HG02678 (cell line): ENCODE results near the gene LRRC42.
A peak's percentile ranks its signal among the peaks of the same experiment; 100 is the strongest.

Source experiments
- ATAC-seq: cut with Tn5 transposase; IDR thresholded peaks from one replicate; pipeline ENCODE4 v1.9.1; 2021; ENCODE audit warnings: mild to moderate bottlenecking, moderate library complexity; ENCODE audit not compliant: unreplicated experiment

Gene LRRC42

DNA sequence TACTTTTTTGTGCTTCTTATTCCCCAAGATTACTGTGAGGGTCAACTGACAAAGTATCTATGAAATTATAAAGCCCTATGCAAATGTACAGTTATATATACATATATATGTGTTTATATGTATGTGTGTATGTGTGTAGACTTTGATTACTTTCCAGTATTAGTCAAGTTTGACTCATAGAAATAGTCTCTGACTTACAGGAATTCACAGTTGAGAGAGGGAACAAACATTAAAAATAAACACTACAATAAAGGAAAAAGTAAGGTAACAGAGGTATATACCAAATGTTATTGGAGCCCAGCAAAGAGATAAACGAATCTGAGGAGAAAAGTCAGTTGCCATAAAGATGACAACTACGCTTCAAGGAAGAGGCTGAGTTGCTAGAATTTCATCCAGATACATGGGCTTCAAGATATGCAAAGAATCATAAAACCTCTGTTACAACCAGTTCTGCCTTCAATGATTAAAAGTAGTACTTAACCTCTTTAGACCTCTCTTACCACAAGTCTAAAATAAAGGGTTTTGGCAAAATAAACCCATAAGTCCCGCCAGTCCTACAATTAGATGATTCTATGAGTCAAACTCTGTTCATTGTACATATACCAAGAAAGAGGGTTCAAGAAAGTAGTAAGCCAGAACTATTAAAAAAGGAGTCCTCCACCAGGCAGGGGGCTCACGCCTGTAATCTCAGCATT is 7.9 kb upstream of the LRRC42 start:
- no peak for ATAC-seq

DNA sequence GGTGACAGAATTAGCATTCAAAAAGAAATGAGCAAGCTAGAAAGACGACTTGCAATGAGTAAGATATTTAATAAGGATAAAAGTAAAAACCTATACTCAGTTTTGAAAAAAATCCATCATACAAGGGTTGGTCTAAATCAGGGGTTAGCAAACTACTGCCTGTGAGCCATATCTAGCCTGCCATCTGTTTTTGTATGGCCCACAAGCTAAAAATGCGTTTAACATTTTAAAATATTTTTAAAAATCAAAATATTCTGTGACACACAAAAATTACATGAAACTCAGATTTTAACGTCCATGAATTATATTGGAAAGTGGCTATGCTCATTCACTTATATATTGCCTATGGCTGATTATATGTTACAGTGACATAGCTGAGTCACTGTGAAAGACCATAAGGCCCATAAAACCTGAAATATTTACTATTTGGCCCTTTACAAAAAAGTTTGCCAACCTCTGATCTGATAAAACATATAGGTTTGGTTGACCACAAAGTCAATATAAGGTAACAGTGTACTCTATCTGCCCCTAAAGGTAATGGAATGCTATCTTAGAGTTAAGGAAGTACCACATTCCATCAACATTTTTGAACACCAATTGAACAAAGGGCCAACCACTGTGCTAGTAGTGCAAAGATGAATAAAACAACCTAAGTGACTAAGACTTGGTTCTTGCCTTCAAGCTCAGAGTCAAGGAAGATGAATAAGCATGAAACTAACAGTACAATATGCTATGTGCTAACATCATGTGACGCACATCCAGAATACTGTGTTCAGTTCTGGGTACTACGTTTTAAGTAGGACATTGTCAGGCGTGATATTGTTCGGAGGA is 3.8 kb upstream of the LRRC42 start:
- ATAC-seq, result no peak

DNA sequence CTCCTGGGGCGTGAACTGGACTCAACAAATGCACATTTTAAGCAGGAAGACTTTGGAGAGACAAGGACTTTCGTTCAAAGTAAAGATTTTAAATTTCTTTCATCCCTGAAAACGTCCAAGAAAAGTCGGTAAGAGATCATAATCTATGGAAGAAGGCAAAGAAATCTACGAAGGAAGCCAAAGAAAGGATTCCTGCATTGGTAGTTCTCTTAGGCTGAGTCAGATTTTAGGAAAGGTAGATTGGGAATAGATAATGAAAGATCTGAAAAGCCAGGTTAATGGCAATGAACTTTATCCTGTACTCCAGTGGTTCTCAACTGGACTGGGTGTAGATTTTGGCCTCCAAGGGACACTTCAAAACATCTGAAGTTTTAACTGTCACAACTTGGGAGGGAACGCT is 3.1 kb upstream of the LRRC42 start:
- ATAC-seq, result no peak

DNA sequence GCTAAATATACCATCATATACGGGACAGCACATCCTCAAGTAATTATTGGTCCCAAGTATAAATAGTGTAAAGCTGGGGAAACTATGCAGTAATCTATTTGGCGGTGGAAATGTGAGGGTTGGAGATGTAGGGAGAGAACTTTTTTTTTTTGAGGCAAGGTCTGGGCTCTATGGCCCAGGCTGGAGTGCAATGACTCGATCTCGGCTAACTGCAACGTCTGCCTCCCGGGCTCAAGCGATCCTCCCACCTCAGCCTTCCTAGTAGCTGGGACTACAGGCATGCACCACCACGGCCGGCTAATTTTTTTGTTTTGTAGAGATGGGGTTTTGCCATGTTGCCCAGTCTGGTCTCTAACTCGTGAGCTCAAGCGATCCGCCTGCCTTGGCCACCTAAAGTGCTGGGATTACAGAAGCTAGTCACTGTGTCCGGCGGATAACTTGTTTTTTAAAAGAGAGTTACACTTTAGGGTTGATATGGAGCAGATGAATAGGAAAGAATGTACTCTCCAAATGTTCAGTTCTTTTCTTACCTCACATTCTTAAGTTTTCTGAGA is 2.6 kb upstream of the LRRC42 start:
- no peak for ATAC-seq

DNA sequence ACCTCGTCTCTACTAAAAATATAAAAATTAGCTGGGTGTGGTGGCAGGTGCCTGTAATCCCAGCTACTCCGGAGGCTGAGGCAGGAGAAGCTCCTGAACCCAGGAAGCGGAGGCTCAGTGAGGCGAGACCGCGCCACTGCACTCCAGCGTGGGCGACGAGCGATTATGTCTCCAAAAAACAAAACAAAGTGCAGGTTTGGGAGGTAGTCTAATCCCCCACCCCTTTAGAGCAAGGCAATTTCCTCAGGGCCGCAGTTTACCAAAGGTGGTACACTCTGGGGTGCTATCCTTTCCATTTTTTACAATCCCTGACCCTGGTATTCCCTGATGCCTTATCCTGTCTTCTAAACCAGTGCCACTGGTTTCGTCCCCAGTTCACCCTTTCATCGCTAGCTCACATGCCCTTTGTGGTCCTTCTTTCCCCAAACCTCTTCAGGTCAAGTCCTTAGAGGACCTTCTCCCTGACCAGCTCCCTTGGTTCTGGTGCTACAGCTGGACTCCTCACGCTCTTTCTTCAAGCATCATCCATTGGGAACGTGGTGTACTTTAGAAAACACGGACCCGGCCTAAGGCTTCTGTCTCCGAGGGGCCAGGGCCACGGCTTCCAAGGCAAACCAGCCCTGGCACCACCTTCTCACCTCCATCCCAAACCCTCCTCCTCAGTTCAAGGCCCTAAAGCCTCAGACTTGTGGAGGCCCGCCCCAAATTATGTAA is 1.5 kb upstream of the LRRC42 start:
- ATAC-seq, result no peak

DNA sequence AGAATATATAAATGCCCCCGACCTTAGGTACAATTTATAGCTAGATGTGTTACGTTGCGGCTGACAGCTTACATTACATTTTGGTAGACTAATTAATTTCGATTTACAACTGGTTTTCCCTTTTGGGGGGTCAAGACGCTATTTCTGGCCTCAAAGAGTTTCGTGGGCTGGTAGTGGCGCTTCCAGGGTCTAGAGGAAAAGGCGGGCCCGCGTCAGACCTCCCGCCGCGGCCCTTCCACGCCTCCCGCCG is 1.0 kb upstream of the LRRC42 start:
- no peak for ATAC-seq

DNA sequence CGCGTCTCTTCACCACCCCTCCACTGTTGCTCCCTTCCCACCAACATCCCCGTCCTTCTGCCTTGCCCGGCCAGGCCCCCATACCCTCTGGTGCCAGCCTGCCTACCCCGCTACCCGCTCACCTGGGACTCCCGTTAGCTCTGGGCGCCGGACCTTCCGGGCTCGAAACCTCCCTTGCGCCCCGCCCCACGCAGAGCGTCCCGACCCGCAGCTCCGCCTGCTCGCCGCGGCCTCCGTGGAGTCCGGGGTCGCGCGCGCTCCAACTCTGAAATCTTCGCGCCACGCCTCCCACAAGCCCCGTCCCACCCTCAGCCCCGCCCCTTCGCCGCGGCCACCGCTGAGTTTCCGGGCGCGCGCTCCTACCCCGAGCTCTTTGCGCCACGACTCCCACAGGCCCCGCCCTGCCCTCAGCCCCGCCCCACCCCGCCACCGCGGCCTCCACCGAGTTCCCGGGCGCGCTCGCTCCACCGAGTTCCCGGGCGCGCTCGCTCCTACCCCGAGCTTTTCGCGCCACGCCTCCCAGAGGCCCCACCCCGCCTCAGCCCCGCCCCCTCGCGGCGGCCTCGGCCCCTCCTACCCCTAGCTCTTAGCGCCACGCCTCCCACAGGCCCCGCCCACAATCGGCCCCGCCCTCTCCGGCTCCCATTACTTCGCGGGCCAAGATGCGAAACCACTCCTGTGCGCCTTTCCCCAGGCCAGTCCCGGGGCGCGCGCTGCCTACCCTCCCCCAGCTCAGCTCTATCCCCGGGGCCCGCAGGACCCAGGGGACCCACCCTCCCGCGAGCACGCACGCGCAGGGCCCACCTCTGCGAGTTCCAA is 508 bp upstream of the LRRC42 start, which contains the start of gene IFT25:
TSS of gene IFT25 (minus strand) at position 267 of the 819 bp plus-strand sequence. CDS start 5,617 bp downstream, outside the sequence.
- ATAC-seq, result peak; percentile 69

DNA sequence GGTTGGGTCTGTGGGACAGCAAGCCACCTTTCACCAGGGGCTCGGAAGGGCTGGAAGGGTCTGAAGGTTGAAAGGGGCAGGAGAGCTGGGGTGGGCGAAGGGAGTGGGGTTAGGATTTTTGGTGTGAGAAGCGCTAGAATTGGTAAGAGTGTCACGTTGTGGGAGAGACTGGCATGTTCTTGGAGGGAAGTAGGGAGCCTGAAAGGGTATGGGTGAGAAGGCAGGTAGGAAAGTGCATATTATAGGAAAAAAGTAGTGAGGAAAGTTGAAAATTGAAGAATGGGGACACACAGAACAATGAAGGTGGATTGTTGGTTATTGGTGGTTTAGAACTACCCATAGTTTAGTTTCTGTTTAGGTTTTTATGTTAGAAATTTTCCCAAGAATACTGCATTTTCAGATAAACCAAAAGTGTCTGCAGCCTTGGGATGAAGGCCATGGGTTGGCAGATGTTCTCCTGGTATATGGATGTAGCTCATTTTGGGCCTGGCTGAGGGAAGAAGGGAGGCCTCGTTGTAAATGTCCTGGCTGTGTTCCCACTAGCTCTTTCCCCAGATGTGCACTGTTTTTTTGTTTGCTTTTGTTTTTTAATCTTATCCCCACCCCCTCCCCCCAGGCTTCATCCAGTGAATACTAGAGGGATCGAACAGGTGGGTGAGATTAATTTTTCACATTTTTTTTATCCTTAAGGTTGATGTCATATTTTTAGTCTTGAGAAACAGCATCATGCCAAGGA is 1.2 kb downstream of the LRRC42 start:
- no peak for ATAC-seq

DNA sequence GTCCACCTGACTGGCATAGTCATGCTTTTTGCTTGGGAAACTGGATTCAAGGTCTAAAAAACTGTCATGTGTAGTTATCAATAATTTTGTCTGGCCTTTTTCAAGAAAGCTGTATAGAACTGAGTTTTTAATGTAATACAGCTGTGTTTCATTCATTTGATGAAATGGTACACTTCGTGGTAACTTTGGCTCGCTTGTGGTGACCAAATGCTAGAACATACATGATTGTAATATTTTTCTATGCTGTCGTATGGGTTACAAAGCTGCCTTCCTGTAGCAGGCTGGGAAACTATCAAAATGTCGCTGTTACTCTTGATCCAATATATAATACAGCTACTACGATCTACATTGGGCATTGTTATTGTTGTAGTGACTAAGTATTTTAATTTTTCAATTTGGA is 2.1 kb downstream of the LRRC42 start:
- ATAC-seq, result no peak

DNA sequence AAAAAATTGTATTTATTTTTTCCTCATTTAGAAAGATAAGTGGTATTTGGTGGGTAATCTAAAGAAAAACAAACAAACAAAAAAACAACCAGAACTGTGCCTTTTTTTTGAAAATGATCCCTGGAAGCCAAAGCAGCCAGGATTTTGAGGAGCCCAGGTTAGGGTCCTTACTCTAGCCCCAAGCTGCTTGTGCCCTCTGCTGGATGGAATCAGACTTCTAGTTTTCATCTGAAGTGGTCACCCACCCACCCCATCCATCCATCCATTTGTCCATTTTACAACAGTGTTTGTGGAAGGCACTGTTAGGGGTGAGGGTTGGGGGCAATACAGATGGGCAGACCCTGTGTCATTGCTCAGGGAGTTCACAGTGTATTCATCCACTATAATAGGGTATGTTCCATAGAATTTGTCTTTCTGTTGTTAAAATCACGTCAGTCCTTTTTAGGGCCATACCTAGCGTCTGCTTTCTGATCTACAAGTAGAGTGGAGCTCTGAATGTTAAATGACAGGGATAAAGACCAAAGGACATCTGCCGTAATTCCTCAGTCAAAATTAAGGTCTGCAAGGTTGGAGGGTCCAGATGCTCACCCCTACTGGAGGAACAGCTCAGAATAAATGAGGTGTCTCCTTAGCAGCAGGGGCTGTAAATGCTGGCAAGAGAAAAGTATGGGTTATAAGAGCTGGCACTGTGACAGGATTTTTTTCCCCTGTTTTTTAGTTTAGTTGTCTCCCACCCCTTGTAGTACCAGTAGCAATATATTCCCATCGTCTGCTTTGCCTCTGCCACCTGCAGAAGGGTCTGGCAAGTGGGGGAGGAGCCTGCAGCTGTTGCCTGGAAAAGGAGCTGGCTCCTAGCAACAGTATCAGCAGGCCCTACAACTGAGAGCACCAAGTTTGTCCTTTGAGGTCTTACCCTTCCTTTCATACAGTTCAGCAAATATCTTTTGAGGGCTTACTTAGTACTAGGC is 3.2 kb downstream of the LRRC42 start:
- no peak for ATAC-seq

DNA sequence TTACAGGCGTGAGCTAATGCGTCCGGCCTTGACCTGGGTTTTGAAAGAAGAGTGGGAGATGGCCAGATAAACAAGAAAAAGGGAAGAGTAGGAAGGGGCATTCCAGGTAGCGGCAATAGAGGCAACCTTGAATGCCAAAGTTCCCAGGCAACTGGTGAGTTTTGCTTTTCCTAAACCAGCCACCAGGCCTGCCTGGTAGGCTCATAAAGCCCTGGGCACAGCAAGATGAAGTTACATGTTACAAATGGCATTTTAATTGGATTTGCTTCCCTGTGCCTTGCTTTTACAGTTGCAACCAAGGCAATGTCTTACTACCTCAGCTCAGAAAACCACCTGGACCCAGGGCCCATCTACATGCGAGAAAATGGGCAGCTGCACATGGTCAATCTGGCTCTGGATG is 5.5 kb downstream of the LRRC42 start:
- no peak for ATAC-seq

DNA sequence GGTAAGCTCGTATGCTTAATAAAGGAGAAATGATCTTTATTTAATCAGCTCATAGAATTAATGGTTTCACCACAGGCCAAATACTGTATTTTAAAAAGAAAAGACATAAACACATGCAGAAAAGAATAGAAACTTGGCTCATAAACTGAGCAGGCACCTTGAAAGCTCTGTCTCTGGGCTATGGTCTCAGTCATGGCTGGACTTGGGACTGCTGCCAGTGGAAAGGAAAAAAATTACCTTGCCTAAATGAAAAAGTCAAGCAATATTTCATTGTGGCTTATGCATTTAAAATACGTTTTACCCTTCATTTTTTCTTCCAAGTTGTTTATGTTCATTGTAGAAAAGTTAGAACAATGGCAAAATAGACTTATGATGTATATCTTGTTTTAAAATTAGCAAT is 8.0 kb downstream of the LRRC42 start:
- no peak for ATAC-seq

DNA sequence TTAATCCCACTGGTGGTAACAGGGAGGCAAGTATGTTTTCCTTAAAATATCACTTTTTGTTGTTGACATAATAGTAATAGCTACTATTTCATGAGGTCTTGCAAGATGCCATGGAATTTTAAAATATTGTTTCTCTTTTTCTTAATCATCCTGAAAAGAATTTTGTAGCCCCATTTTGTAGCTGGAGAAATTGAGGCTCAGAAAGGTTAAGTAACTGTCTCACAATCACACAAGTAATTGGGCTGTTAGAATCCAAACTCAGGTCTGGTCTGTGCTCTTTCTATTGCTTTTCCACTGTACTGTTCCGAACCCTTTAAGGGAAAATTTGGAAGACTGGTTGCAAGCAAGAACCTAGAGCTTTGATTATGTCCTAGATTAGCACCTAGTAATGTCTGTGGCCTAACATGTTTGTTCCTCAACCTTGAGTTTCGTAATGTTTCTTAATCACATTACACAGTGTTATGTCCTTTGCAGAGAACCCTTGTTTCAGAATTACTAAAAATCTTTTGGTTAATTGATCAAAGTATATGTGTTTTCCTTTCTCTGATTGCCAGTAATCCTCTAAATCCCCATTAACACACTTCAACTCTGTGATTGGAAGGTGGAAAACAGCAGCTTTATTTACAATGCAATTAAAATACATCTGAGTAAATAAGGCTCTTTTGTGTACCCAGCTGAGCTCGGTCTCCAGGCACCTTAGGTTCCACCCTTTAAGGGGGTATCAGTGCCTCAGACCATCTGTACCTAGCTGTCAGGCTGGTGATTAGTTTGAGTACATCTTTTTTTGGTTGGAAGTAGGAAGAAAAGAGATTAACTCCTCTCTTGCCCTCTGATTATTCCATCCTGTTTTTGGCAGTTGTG is 10.4 kb downstream of the LRRC42 start:
- no peak for ATAC-seq

DNA sequence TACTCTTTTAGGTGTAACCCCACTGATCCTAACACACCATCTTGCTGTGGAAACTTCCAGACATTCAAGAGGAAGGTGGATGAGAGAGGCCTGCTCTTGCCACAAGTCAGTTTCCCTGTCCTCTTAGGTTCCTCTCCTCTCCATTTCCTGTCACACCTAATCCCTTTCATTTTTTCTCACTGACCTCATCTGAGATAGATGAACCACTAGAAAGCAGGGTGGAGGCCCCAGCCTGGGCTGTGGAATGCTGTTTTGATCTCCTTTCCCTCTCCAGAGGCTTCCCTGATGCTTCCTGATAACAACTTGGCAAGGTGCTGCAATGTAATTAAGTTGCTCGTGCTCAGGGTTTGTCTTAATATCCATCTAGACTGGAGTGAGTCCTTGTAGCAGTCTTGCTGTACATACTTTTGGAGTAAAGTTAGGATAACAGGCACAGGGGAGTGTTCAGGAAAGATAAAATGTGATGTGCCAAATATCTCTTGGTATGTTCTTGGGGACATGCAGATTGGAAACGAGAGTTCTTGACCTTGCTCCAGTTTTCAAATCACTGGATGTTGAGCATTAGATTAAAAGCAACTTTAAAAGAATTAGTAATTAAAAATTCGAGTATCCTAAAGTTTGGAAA is 11.2 kb downstream of the LRRC42 start:
- ATAC-seq, result no peak

DNA sequence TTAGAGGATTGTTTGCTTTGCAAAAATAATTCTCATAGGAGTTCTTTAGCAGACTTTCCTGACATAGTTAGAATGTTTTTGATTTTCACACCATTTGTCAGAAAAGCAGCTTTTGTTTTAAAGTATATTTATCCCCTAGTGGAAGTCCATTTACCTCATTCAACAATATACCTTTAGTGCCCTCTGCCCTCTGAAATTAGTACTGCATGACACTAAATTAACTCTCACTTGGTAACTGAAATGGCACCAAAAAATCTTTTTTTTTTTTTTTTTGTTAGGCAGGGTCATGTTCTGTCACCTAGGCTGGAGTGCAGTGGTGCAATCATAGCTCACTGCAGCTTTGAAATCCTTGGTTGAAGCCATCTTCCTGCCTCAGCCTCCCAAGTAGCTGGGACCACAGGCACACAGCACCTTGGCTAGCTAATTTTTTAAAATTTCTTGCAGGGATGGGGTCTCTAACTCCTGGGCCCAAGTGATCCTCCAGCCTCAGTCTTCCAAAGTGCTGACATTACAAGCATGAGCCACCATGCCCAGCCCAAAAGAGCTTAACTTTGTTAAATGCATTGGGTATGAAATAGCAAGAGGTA is 13.6 kb downstream of the LRRC42 start:
- ATAC-seq, result no peak

DNA sequence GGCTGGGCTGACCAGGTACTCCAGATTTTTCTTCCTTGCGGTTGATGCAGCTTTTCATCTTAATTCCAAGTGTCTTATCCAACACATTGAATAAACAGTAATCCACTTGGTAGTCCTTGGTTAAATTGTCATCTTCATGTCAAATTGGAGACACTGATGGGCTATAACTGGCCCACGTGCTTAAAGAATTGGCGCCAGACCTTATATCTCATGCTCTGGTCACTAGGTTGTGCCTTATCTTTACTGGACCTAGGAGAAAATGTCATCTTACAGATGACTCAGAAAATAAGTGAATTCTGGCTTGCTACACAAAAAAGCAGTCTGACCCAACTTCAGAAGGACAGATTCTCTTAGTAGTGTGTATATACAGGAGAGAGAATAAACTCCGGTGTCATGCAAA is 16.2 kb downstream of the LRRC42 start:
- ATAC-seq, result no peak

DNA sequence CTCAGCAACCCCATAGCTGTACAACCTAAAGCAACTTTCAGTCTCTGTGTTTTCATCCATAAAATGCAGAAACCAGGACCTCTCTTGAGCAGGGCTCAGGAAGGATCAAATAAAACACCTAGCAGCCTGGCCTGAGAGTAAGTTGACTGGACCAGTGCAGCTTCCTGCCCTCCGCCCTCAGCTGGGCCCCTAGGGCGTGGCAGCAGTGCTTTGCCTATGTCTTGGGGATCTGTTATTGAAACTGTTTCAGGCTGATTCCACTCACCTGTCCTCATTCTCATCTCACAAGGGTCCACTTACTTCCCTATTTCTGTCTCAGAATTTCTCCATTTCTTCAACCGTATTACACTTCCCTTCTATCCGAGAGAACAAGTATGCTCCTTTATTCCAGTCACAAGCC is 17.3 kb downstream of the LRRC42 start:
- ATAC-seq, result no peak
